ENCODE data around the gene TBL1X.

DNA sequence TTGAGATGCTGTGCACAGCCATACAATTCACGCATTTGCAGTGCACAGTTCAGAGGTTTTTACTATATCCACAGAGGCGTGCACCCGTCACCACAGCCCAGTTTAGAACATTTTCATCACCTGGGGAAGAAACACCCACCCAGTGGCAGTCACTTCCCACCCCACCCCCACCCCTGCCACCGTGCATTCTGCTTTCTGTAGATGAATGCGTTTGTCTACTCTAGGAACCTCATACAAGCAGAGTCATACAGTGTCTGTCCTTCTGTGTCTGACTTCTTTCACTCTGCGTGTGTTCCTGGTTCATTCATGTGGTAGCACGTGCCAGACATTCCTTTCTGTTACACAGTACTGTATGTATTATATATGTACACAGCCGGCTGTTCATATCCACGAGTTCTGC is 122.8 kb downstream of the TBL1X start:
- TF ChIP-seq, protein P1, sequence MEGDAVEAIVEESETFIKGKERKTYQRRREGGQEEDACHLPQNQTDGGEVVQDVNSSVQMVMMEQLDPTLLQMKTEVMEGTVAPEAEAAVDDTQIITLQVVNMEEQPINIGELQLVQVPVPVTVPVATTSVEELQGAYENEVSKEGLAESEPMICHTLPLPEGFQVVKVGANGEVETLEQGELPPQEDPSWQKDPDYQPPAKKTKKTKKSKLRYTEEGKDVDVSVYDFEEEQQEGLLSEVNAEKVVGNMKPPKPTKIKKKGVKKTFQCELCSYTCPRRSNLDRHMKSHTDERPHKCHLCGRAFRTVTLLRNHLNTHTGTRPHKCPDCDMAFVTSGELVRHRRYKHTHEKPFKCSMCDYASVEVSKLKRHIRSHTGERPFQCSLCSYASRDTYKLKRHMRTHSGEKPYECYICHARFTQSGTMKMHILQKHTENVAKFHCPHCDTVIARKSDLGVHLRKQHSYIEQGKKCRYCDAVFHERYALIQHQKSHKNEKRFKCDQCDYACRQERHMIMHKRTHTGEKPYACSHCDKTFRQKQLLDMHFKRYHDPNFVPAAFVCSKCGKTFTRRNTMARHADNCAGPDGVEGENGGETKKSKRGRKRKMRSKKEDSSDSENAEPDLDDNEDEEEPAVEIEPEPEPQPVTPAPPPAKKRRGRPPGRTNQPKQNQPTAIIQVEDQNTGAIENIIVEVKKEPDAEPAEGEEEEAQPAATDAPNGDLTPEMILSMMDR (IDR thresholded peaks at IDR 0.05), result no peak
- no peak for TF ChIP-seq POLR2A (IDR thresholded peaks at IDR 0.05)

Measured in stomach (tissue), 4 donors.